LNCAP (cell line): ENCODE data around the gene ZNF253.

Experiments
- CTCF ChIP-seq: fragments of 450-650 bp; IDR thresholded peaks from 2 replicates; pipeline ENCODE4 v1.5.1; 2017; ENCODE audit warnings: mild to moderate bottlenecking

The ZNF253 gene

GRCh38 chr19:19865750-19866610 is at the start of gene ZNF253:
Gene ZNF253, plus strand, starts transcription at chr19:19865882. Its CDS starts 115 bp downstream, at chr19:19865997.
- no peak for TF ChIP-seq CTCF

GRCh38 chr19:19816679-19817078 is 49.0 kb upstream of the ZNF253 start:
- TF ChIP-seq CTCF = no peak

- no peak for TF ChIP-seq CTCF
Observed at GRCh38 chr19:19817357-19817756, 48.3 kb upstream of the ZNF253 start.

- no peak for TF ChIP-seq CTCF
Observed at GRCh38 chr19:19820774-19821320, 44.8 kb upstream of the ZNF253 start.

GRCh38 chr19:19821366-19821951 is 44.2 kb upstream of the ZNF253 start, which contains the start of gene ZNF506:
Gene ZNF506, minus strand, starts transcription at chr19:19821750. Its CDS starts 147 bp downstream, at chr19:19821603.
- TF ChIP-seq CTCF = no peak

GRCh38 chr19:19823916-19824315 is 41.8 kb upstream of the ZNF253 start:
- TF ChIP-seq CTCF = no peak

GRCh38 chr19:19826875-19827274 is 38.8 kb upstream of the ZNF253 start:
- no peak for TF ChIP-seq CTCF
